HCT116 (cell line): ENCODE data around the gene SENP1. TPM values are rescaled to one million over a fixed set of nuclear protein-coding genes. Genes with fewer than 3 reads are reported as not detected.

Experiments used
- ATAC-seq: fragments of 200-7000 bp; cut with Tn5 transposase; 2 replicates; pipeline ENCODE4 v1.9.1; 2020; ENCODE audit warnings: mild to moderate bottlenecking, moderate library complexity
- BruUV-seq: library from RNA; stranded (reverse); fragments of 400-500 nt; replicated peaks from 2 replicates; lab custom pipeline; 2021; lab: Mats Ljungman, UMichigan
- CTCF ChIA-PET: fragments of 300-600 bp; sonication (Branson Sonifier 250); formaldehyde crosslinking; loops from one replicate; lab custom pipeline; 2021; ENCODE audit warnings: antibody characterized with exemption; lab: Charles Lee
- POLR2A ChIA-PET: fragments of 300-600, 350-600 bp; sonication (Branson Sonifier 250); formaldehyde crosslinking; loops from one replicate; lab custom pipeline; 2021; ENCODE audit warnings: antibody characterized with exemption; lab: Charles Lee
- RAD21 ChIA-PET, 2 experiments: fragments of 300-600 bp; sonication (Branson Sonifier 250); formaldehyde crosslinking; loops; one replicate each; lab custom pipeline; 2023; ENCODE audit warnings: low total read pairs in 2 of 2; ENCODE audit not compliant: uncharacterized antibody in 2 of 2, unreplicated experiment in 2 of 2, low non-redundant PET in 1 of 2; lab: Charles Lee
- DNase-seq: peaks from one replicate; pipeline ENCODE4 v3.0.0-alpha.2; 2010; ENCODE audit warnings: low read depth, low spot score
- H2AFZ ChIP-seq: fragments of 200-600 bp; shearing (Covaris generic), sonication (generic); 2 replicates; pipeline ENCODE4 v1.6.1; 2017; ENCODE audit warnings: low read depth, mixed run types, mixed read lengths, antibody characterized with exemption, low read length; ENCODE audit not compliant: poor library complexity, severe bottlenecking
- H3K27ac ChIP-seq: 2 replicates; pipeline ENCODE4 v1.5.1; 2012; ENCODE audit warnings: low read depth, low read length
- H3K27me3 ChIP-seq: fragments of 200-600 bp; sonication (generic); 2 replicates; pipeline ENCODE4 v1.6.1; 2016; ENCODE audit warnings: mixed run types, low read length, mixed read lengths; ENCODE audit not compliant: insufficient read depth
- H3K36me3 ChIP-seq, 2 experiments: fragments of 200-500 bp in 1 of 2; fragments of 200-600 bp in 1 of 2; sonication (Bioruptor generic) in 1 of 2; sonication (generic) in 1 of 2; 2 replicates each; pipeline versions ENCODE4 v1.5.1 to v1.6.1; 2014 to 2016; ENCODE audit warnings: low read length in 2 of 2, inconsistent platforms in 1 of 2, mixed read lengths in 1 of 2, mixed run types in 1 of 2; ENCODE audit not compliant: insufficient read depth in 2 of 2, control insufficient read depth in 1 of 2
- H3K4me1 ChIP-seq, 2 experiments: fragments of 200-600 bp in 1 of 2; sonication (generic) in 1 of 2; 2 replicates each; pipeline versions ENCODE4 v1.5.1 to v1.6.1; 2012 to 2017; ENCODE audit warnings: low read length in 2 of 2, inconsistent platforms in 1 of 2, mild to moderate bottlenecking in 1 of 2, mixed read lengths in 1 of 2, mixed run types in 1 of 2, moderate library complexity in 1 of 2; ENCODE audit not compliant: insufficient read depth in 2 of 2, control insufficient read depth in 1 of 2
- H3K4me2 ChIP-seq: fragments of 200-600 bp; sonication (generic); 2 replicates; pipeline ENCODE4 v1.6.1; 2017; ENCODE audit warnings: mixed run types, low read length, mixed read lengths
- H3K4me3 ChIP-seq, 2 experiments: fragments of 200-600 bp in 1 of 2; sonication (generic) in 1 of 2; replicated peaks in 1 of 2; 2 replicates each; pipeline ENCODE4 v1.5.1; 2011 to 2016; ENCODE audit warnings: low read length in 2 of 2, control low read depth in 1 of 2, low read depth in 1 of 2, mild to moderate bottlenecking in 1 of 2, mixed read lengths in 1 of 2, mixed run types in 1 of 2
- H3K79me2 ChIP-seq: fragments of 200-600 bp; sonication (generic); 2 replicates; pipeline ENCODE4 v1.6.1; 2017; ENCODE audit warnings: mild to moderate bottlenecking, mixed run types, low read length, moderate library complexity, mixed read lengths; ENCODE audit not compliant: insufficient read depth
- H3K9ac ChIP-seq: fragments of 200-600 bp; sonication (generic); 2 replicates; pipeline ENCODE4 v1.6.1; 2016; ENCODE audit warnings: low read length, mixed read lengths
- H3K9me2 ChIP-seq: fragments of 200-600 bp; sonication (generic), shearing (Covaris generic); 2 replicates; pipeline ENCODE4 v1.6.1; 2017; ENCODE audit warnings: mixed run types, mild to moderate bottlenecking, moderate library complexity; ENCODE audit not compliant: insufficient read depth
- H3K9me3 ChIP-seq, 2 experiments: fragments of 200-500 bp in 1 of 2; fragments of 200-600 bp in 1 of 2; sonication (Bioruptor generic) in 1 of 2; sonication (generic) in 1 of 2; 2 replicates each; pipeline ENCODE4 v1.6.1; 2014 to 2017; ENCODE audit warnings: low read length in 2 of 2, mixed read lengths in 2 of 2, inconsistent platforms in 1 of 2, low read depth in 1 of 2, mild to moderate bottlenecking in 1 of 2, mixed run types in 1 of 2, moderate library complexity in 1 of 2; ENCODE audit not compliant: control insufficient read depth in 1 of 2, insufficient read depth in 1 of 2
- H4K20me1 ChIP-seq: fragments of 200-600 bp; sonication (generic), shearing (Covaris generic); 2 replicates; pipeline ENCODE4 v1.6.1; 2017; ENCODE audit warnings: mixed run types, mild to moderate bottlenecking, moderate library complexity; ENCODE audit not compliant: insufficient read depth
- ATF3 ChIP-seq: IDR thresholded peaks from 2 replicates; pipeline ENCODE4 v1.6.1; 2012
- CBX3 ChIP-seq: IDR thresholded peaks from 2 replicates; pipeline ENCODE4 v1.6.1; 2012; ENCODE audit warnings: low read depth
- CEBPB ChIP-seq: IDR thresholded peaks from 2 replicates; pipeline ENCODE4 v1.6.1; 2012; ENCODE audit warnings: low read depth
- CTCF ChIP-seq, 3 experiments: fragments of 200-600 bp in 1 of 3; sonication (generic) in 1 of 3; IDR thresholded peaks in 2 of 3; conservative IDR thresholded peaks in 1 of 3; 2 replicates each; pipeline ENCODE4 v1.5.1; 2012 to 2017; ENCODE audit warnings: low read depth in 2 of 3, low read length in 2 of 3, antibody characterized with exemption in 1 of 3, borderline replicate concordance in 1 of 3, control low read depth in 1 of 3, mild to moderate bottlenecking in 1 of 3, mixed read lengths in 1 of 3, mixed run types in 1 of 3, moderate library complexity in 1 of 3; ENCODE audit not compliant: insufficient read depth in 1 of 3
- EGR1 ChIP-seq: IDR thresholded peaks from 2 replicates; pipeline ENCODE4 v1.6.1; 2012; ENCODE audit warnings: low read depth
- ELF1 ChIP-seq: IDR thresholded peaks from 2 replicates; pipeline ENCODE4 v1.6.1; 2012; ENCODE audit warnings: low read depth, borderline replicate concordance
- EZH2 ChIP-seq: fragments of 200-600 bp; sonication (generic); IDR thresholded peaks from 2 replicates; pipeline ENCODE4 v1.6.1; 2017; ENCODE audit warnings: antibody characterized with exemption, mixed run types
- EZH2phosphoT487 ChIP-seq: fragments of 200-600 bp; IDR thresholded peaks from 2 replicates; pipeline ENCODE4 v1.6.1; 2018; ENCODE audit warnings: antibody characterized with exemption, borderline replicate concordance
- POLR2AphosphoS5 ChIP-seq: IDR thresholded peaks from 2 replicates; pipeline ENCODE4 v1.6.1; 2011; ENCODE audit warnings: mild to moderate bottlenecking, low read depth, low read length, moderate library complexity
- RAD21 ChIP-seq: IDR thresholded peaks from 2 replicates; pipeline ENCODE4 v1.6.1; 2012; ENCODE audit warnings: low read depth, mild to moderate bottlenecking
- SIN3A ChIP-seq: IDR thresholded peaks from 2 replicates; pipeline ENCODE4 v1.6.1; 2012; ENCODE audit warnings: low read depth
- SP1 ChIP-seq: IDR thresholded peaks from 2 replicates; pipeline ENCODE4 v1.6.1; 2012; ENCODE audit warnings: low read depth
- SRF ChIP-seq: IDR thresholded peaks from 2 replicates; pipeline ENCODE4 v1.6.1; 2012; ENCODE audit warnings: low read depth
- TCF7L2 ChIP-seq: IDR thresholded peaks from 2 replicates; pipeline ENCODE4 v1.7.0; 2011; ENCODE audit warnings: borderline replicate concordance, inconsistent platforms; ENCODE audit not compliant: insufficient read depth, insufficient read length; ENCODE audit errors: extremely low read depth
- YY1 ChIP-seq: IDR thresholded peaks from 2 replicates; pipeline ENCODE4 v1.6.1; 2011; ENCODE audit warnings: low read length, low read depth, moderate library complexity, mild to moderate bottlenecking; ENCODE audit not compliant: insufficient replicate concordance; ENCODE audit errors: extremely low read depth
- ZFX ChIP-seq: fragments of 450-650 bp; IDR thresholded peaks from 2 replicates; pipeline ENCODE4 v1.6.1; 2017
- ZNF274 ChIP-seq: fragments of 200-500 bp; sonication (Bioruptor generic); IDR thresholded peaks from 2 replicates; pipeline ENCODE4 v1.6.1; 2014; ENCODE audit warnings: mild to moderate bottlenecking, low read depth, low read length, inconsistent platforms
- intact Hi-C: fragments of 100-400 bp; cut with micrococcal nuclease; formaldehyde crosslinking; loops from 2 replicates; pipeline ENCODE4 v1.10.0; 2022
- total RNA-seq: library from RNA; stranded (reverse); gene quantifications from one replicate; pipeline ENCODE4 v1.2.1, GENCODE V29; 2021; ENCODE audit not compliant: unreplicated experiment
- TF ChIP-seq, protein P1 (sequence below): IDR thresholded peaks from 2 replicates; pipeline ENCODE4 v1.6.1; 2012
- TF ChIP-seq, protein P2 (sequence below): IDR thresholded peaks from 2 replicates; pipeline ENCODE4 v1.6.1; 2011; ENCODE audit warnings: mild to moderate bottlenecking, low read length, moderate library complexity; ENCODE audit not compliant: insufficient replicate concordance; ENCODE audit errors: extremely low read depth

Gene SENP1
- total RNA-seq, 1 experiment from 2014 or later, result 17.7 TPM

DNA sequence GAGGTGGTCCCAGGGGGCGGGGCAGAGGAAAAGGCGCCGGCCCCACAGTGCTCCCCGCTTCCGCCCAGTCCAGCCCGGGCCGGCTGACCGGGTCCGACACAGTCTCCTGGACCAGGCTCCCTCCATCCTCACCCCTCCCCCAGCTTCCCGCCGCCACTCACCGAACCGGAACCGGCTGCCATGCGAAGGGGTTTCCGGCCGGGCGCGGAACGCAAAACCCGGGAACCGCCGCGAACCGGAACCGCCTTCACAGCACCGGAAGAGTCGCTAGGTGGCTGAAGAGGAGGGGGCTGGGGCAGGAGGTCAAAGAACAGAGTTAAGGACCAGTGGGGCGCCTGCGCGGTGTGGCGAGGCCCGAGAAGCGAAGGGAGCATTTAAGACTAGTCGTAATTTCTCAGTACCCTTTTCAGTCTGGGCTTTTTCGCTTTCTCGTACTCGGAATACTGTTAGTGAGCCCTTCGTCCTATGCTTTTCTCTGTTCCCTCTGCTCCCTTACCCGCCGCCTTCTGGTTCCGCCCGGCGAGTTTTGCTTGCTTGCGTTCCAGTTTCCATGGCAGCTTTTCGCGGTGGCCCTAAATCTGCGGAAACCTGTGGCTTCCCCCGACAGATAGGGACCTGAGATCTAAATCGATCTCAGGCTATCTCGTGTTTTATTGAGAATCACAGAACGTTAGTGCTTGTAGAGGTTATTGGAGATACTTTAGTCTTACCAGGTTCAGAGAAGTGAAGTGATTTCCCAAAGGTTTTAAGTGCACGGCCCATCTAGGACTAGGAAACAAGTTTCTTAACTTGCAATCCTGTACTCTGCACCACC is at the start of gene SENP1 (continued):
- peak; percentile 57 for TF ChIP-seq POLR2AphosphoS5
- no peak; the same call in none of the 2 replicates for TF ChIP-seq ZFX
- TF ChIP-seq TCF7L2, result peak; percentile 36
- peak; percentile 71 for TF ChIP-seq ELF1
- no peak for TF ChIP-seq ZNF274
- TF ChIP-seq ATF3, result no peak

DNA sequence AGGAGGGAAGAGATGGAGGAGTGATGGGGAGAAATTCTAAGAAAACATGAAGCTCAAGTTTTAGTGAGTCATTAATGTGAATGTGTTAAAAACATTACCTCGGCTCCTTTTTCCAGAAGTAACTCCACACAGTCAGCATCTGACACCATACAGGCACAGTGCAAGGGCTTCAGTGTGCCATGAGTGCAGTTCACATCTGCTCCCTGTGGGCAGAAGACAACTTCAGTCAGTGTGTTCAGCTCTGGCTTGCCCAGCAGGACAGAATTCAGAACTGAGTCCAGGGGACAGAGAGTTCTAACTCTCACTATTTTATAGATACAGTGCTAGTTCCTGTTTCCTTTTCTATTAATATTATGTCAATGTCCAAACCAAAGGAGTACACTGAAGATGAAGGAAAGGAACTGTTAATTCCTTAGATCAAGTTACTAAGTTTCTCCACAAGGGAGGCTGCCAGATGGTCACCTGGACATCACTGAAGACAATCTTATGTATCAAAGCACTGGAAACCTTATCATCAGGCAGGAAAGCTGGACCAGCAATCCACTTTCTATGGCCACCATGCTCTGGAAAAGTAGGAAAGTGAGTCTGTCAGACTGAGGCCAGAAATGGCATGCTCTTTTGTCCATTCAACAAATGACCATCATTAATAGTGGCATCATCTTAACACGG is 45.4 kb upstream of the SENP1 start:
- H2AFZ ChIP-seq, result no peak overlapping the region
- ChIA-PET POLR2A (no interaction called here), RAD21 (no interaction called here), CTCF (interaction anchor here (1.5 kb wide), 1 partner anchor 467 kb away, joined by 3 read pairs; no protein-coding TSS in a partner anchor)
- no peaks in the 10 kb centered on the region for H3K79me2 ChIP-seq
- H3K4me2 ChIP-seq, result no peak overlapping the region
- no peak overlapping the region for H3K9ac ChIP-seq
- H3K36me3 ChIP-seq, result peaks cover 5 to 17% of the 10 kb centered on the region in 2 experiments; a peak in 3 of 4 replicates
- no peaks in the 10 kb centered on the region for H3K9me2 ChIP-seq
- no peaks in the 10 kb centered on the region for H3K27me3 ChIP-seq
- no peaks in the 10 kb centered on the region for H4K20me1 ChIP-seq
- H3K4me3 ChIP-seq, result no peak overlapping the region
- H3K27ac ChIP-seq, result no peak overlapping the region
- BruUV-seq, result no TSS peak
- DNase-seq (no peak), ATAC-seq (no peak)
- peaks cover 0 to under 1% of the 10 kb centered on the region in 2 experiments; a peak in 1 of 4 replicates for H3K4me1 ChIP-seq
- H3K9me3 ChIP-seq, result no peaks in the 10 kb centered on the region
- intact Hi-C loops, result no loop called here
- TF ChIP-seq CTCF (IDR thresholded peaks at IDR 0.05 in 2 of 3, conservative IDR thresholded peaks at IDR 0.05 in 1 of 3; ENCODE audit: borderline replicate concordance in 1 of 3, insufficient read depth in 1 of 3, low read depth in 2 of 3, low read length in 2 of 3) (no peak), SP1 (no peak), ZNF274 (no peak), CBX3 (no peak), SIN3A (no peak), ZFX (no peak), EGR1 (no peak), RAD21 (no peak), POLR2AphosphoS5 (no peak), EZH2phosphoT487 (no peak), EZH2 (no peak), ELF1 (no peak), TCF7L2 (no peak), SRF (no peak), CEBPB (no peak), YY1 (no peak)
- TF ChIP-seq, protein P1, sequence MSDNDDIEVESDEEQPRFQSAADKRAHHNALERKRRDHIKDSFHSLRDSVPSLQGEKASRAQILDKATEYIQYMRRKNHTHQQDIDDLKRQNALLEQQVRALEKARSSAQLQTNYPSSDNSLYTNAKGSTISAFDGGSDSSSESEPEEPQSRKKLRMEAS, result no peak
- TF ChIP-seq, protein P2, sequence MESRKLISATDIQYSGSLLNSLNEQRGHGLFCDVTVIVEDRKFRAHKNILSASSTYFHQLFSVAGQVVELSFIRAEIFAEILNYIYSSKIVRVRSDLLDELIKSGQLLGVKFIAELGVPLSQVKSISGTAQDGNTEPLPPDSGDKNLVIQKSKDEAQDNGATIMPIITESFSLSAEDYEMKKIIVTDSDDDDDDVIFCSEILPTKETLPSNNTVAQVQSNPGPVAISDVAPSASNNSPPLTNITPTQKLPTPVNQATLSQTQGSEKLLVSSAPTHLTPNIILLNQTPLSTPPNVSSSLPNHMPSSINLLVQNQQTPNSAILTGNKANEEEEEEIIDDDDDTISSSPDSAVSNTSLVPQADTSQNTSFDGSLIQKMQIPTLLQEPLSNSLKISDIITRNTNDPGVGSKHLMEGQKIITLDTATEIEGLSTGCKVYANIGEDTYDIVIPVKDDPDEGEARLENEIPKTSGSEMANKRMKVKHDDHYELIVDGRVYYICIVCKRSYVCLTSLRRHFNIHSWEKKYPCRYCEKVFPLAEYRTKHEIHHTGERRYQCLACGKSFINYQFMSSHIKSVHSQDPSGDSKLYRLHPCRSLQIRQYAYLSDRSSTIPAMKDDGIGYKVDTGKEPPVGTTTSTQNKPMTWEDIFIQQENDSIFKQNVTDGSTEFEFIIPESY, result no peak
